NCI-H2081 (cell line): ENCODE measurements around the gene KANK2.
"Not testable (repeated sequence)": the region's sequence is repeated elsewhere in the genome, so short reads cannot be mapped to it uniquely, and the experiment has no call there.

ENCODE experiments used
- DNase-seq, 2 experiments: peaks; one replicate each; lab custom pipeline; 2025; lab: John Stamatoyannopoulos, UW

The KANK2 gene

GRCh38 chr19:11196406-11197287 lies 698 bp downstream of the KANK2 start:
- DNase-seq: peak in 1 of 2 experiments; percentile 6

GRCh38 chr19:11195681-11196080 lies 1.7 kb downstream of the KANK2 start:
- DNase-seq: no peak

DNA sequence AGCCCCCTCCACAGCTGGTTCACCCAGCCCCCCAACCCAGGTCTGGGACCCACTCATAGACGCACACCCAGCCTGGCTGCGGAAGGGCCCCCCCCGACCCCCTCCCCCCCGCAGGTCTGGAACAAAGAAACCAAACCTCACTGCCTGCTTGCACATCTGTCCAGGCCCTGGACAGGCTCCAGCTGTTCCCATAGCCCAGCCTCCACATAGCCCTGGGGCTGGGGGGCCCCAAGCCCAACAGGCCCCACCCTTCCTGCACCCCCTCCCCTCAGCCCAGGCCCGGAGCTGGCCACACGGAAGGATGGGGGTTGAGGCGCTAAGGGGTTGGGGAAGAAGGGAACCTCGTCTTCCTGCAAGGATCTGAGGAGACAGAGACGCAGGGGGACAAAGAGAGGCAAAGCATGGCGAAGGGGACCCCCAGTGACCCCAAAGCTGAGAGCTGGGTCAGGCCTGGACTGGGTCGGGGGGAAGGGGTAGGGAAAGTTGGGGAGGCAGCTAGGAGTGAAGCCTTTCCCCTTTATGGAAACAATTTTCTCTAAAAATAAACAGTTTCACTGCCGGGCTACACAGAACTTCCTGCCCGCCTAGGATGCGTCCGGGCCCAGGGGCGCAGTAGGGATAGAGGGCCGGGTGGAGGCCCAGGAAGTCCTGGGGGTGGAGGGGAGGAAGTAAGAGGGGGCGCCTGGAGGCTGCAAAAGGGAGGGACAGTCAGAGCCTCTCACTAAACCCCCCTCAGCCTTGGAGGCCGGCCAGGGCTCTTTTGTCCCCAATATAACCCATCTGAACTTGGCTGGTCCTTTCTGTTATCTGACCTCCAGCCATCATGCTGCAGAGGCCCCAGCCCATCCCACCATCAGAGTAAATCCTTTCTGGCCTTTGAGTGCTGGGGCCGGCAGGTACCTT lies 2.4 kb downstream of the KANK2 start:
- peak; percentile 7 to 27 for DNase-seq

GRCh38 chr19:11194173-11194572 lies 3.2 kb downstream of the KANK2 start:
- DNase-seq: no peak

GRCh38 chr19:11192957-11193939 lies 4.1 kb downstream of the KANK2 start:
- no peak for DNase-seq

DNA sequence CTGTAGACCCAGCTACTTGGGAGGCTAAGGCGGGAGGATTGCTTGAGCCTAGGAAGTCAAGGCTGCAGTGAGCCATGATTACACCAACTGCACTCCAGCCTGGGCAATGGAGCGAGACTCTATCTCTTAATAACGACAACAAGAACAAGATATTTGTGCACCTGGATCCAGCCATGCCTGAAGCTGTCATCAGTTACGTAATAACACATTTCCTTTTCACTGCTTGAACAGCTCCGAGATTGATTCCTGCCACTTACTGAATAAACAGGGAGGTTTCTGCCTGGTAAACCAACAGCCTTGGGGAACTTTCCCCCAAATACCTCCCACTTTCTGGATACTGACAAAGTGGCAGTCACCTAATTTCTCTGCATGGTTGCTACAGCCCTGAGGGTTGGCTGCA lies 5.4 kb downstream of the KANK2 start:
- DNase-seq: peak in 1 of 2 experiments; percentile 24

GRCh38 chr19:11191273-11191755 lies 6.0 kb downstream of the KANK2 start:
- DNase-seq: no peak

GRCh38 chr19:11190501-11190900 lies 6.8 kb downstream of the KANK2 start:
- no peak for DNase-seq

GRCh38 chr19:11187441-11187840 lies 9.9 kb downstream of the KANK2 start:
- DNase-seq: no peak

DNA sequence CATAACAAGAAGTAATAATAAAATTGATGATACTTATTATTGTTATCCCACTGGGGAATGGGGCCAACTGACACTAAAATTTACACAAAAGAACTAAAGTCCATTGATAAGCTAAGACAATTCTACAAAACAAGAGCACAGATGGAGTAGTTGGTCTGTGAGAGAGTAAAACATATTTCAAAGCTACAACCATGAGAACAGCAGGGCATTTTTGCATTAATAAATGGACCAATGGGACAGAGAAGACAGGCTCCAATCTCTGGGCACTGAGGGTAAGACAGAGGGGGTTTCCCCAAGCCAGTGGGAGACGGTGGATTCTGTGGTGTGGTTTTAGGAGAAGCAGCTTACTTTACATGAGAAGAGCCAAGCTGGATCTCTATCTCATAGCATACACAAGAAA lies 14.4 kb downstream of the KANK2 start:
- DNase-seq: no peak

DNA sequence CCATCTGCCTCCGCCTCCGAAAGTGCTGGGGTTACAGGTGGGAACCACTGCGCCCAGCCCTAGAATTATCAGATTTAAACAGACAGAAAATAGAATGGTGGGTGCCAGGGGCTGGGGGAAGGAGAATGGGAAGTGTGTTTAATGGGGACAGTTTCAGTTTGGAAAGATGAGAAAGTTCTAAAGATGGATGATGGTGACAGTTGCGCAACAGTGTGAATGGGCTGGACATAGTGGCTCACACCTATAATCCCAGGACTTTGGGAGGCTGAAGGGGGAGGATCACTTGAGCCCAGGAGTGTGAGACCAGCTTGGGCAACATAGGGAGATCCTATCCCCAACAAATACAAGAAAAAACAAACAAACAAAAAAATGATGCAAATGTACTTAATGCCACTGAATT lies 15.9 kb downstream of the KANK2 start:
- DNase-seq: no peak

DNA sequence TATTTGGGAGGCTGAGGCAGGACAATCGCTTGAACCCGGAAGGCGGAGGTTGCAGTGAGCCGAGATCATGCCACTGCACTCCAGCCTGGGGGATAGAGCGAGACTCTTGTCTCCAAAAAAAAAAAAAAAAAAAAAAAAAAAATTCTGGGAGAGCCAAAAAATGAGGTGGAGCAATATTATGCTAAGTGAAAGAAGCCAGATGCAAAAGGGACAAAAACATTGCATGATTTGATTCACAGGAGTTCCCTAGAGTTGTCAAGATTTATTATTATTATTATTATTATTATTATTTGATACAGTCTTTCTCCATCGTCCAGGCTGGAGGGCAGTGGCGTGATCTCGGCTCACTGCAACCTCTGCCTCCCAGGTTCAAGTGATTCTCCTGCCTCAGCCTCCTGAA lies 16.4 kb downstream of the KANK2 start:
- not testable (repeated sequence) for DNase-seq

- DNase-seq: no peak
Observed at GRCh38 chr19:11180346-11180745, 17.0 kb downstream of the KANK2 start.

- DNase-seq: no peak
Observed at GRCh38 chr19:11179716-11180297, 17.5 kb downstream of the KANK2 start.

DNA sequence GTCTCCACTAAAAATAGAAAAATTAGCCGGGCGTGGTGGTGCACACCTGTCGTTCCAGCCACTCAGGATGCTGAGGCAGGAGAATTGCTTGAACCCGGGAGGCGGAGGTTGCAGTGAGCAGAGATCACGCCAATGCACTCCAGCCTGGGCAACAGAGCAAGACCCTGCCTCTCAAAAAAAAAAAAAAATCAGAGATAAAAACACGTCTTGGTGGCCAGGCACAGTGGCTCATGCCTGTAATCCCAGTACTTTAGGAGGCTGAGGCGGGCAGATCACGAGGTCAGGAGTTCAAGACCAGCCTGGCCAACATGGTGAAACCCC lies 18.2 kb downstream of the KANK2 start:
- DNase-seq: not testable (repeated sequence)

GRCh38 chr19:11177592-11177991 lies 19.8 kb downstream of the KANK2 start:
- DNase-seq: no peak

DNA sequence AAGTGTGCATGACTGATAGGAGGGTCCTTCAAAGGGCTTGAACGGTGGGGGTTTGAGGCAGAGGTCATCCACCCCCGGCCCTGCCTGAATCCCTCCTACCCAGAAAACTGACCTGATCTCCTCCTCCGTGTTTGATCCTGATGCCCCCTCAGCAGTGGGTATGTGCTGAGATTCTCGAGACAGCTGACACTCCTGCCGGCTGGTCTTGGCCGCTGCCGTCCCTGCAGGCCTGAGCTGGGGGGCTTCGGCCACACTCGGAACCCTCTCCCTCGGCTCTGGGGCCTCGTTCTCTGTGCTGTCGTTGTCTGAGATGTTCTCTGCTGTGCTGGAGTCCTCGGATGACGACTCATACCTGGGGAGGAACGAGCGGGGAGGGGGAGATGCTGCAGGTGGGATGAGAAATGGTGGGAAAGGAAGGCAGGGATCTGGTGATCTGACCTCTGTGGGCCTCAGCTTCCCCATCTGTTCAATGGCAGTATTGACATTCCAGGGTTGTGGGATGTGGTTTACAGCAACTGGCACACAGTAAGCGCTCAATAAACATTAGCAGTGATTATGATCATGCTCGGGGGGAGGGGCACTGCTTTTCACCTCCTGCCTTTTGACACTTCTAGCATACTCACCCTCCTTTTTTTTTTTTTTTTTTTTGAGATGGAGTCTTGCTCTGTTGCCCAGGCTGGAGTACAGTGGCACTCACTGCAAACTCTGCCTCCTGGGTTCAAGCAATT lies 20.7 kb downstream of the KANK2 start:
- DNase-seq: no peak

GRCh38 chr19:11175920-11176319 lies 21.4 kb downstream of the KANK2 start:
- no peak for DNase-seq

GRCh38 chr19:11174336-11174735 lies 23.0 kb downstream of the KANK2 start:
- peak; percentile 39 to 80 for DNase-seq

- no peak for DNase-seq
Observed at GRCh38 chr19:11173516-11174155, 23.7 kb downstream of the KANK2 start.
